Endothelial cell (in vitro differentiated cells): ENCODE measurements around the gene TSPAN31. TPM values are rescaled to one million over a fixed set of nuclear protein-coding genes. Genes with fewer than 3 reads are reported as not detected.
"Not testable (repeated sequence)": the region's sequence is repeated elsewhere in the genome, so short reads cannot be mapped to it uniquely, and the experiment has no call there.

Experiments
- DNase-seq: peaks from one replicate; pipeline ENCODE4 v3.0.0; 2021; ENCODE audit warnings: low spot score
- H3K27ac Mint-ChIP-seq: one replicate; pipeline ENCODE4 v1.8.0; 2021; ENCODE audit warnings: mixed read lengths, inconsistent platforms; ENCODE audit not compliant: unreplicated experiment
- H3K27me3 Mint-ChIP-seq: one replicate; pipeline ENCODE4 v1.8.0; 2021; ENCODE audit warnings: mild to moderate bottlenecking, moderate library complexity, mixed read lengths, inconsistent platforms; ENCODE audit not compliant: unreplicated experiment
- H3K36me3 Mint-ChIP-seq: one replicate; pipeline ENCODE4 v1.8.0; 2021; ENCODE audit warnings: mild to moderate bottlenecking, low read depth, mixed read lengths, inconsistent platforms; ENCODE audit not compliant: unreplicated experiment
- H3K4me1 Mint-ChIP-seq: one replicate; pipeline ENCODE4 v1.8.0; 2021; ENCODE audit warnings: mild to moderate bottlenecking, mixed read lengths, inconsistent platforms; ENCODE audit not compliant: unreplicated experiment
- H3K4me3 Mint-ChIP-seq: one replicate; pipeline ENCODE4 v1.8.0; 2021; ENCODE audit warnings: mild to moderate bottlenecking, mixed read lengths, inconsistent platforms; ENCODE audit not compliant: unreplicated experiment
- H3K9me3 Mint-ChIP-seq: one replicate; pipeline ENCODE4 v1.8.0; 2021; ENCODE audit warnings: mixed read lengths, inconsistent platforms; ENCODE audit not compliant: unreplicated experiment
- total RNA-seq: library from RNA; stranded (reverse); fragmentation: NEBNext Ultra II Directional; extraction: Animal tissue kit (Norgen Biotek cat#: 25700); gene quantifications from one replicate; pipeline ENCODE4 v1.2.1, GENCODE V29; 2021; ENCODE audit not compliant: unreplicated experiment
- TF ChIP-seq, protein P1 (sequence below): fragments of 200-600 bp; sonication (generic); IDR thresholded peaks from one replicate; pipeline ENCODE4 v1.5.0; 2021; ENCODE audit warnings: antibody characterized with exemption; ENCODE audit not compliant: unreplicated experiment

The TSPAN31 gene
- total RNA-seq, 1 donor from 2014 or later, result 21.8 TPM

DNA sequence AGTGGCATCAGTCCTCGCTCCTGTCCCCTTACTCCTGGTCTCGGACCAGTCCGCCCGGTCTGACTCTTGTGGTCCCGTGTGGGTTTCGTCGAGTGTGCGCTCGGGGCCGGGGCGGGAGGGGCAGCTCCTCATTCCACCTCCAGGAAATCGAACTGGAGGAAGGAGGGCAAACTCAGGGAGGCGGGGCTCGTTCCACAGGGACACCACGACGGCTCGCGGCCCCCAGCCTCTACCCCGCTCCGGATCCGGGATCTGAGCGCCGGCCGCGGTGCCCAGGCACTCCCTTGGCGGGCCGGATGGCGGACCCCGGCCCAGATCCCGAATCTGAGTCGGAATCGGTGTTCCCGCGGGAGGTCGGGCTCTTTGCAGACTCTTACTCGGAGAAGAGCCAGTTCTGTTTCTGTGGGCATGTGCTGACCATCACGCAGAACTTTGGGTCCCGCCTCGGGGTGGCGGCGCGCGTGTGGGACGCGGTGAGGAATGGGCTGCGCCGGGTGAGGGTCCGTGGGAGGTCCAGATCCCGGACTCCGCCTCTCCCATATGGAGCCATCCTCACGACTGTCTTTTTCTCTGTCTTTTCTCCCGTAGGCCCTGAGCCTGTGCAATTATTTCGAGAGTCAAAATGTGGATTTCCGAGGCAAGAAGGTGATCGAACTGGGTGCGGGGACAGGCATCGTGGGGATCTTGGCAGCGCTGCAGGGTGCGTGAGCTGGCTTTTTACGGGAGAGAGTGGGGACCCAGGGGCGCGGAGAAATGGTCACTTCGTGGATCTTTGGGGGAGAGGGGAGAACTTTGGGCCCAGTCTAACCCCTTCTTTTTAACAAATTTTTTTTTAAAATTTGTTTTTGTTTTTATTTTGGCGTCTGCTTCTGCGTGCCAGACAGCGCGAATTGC is 27.8 kb downstream of the TSPAN31 start, which contains the start of gene EEF1AKMT3:
Gene EEF1AKMT3 (plus strand): TSS at position 186 of the 894 bp plus-strand sequence. CDS start 111 bp downstream, at position 297.
- H3K36me3 Mint-ChIP-seq, result peaks cover 14% of the 10 kb centered on the region
- TF ChIP-seq, protein P1, sequence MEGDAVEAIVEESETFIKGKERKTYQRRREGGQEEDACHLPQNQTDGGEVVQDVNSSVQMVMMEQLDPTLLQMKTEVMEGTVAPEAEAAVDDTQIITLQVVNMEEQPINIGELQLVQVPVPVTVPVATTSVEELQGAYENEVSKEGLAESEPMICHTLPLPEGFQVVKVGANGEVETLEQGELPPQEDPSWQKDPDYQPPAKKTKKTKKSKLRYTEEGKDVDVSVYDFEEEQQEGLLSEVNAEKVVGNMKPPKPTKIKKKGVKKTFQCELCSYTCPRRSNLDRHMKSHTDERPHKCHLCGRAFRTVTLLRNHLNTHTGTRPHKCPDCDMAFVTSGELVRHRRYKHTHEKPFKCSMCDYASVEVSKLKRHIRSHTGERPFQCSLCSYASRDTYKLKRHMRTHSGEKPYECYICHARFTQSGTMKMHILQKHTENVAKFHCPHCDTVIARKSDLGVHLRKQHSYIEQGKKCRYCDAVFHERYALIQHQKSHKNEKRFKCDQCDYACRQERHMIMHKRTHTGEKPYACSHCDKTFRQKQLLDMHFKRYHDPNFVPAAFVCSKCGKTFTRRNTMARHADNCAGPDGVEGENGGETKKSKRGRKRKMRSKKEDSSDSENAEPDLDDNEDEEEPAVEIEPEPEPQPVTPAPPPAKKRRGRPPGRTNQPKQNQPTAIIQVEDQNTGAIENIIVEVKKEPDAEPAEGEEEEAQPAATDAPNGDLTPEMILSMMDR, result no peak
- H3K4me1 Mint-ChIP-seq, result peaks cover 14% of the 10 kb centered on the region
- H3K9me3 Mint-ChIP-seq, result no peaks in the 10 kb centered on the region
- H3K27ac Mint-ChIP-seq, result peak within 1 kb of the TSS; percentile 91
- H3K27me3 Mint-ChIP-seq, result peaks cover 9% of the 10 kb centered on the region
- peak within 1 kb of the TSS; percentile 98 for H3K4me3 Mint-ChIP-seq
- DNase-seq, result peak; percentile 63

DNA sequence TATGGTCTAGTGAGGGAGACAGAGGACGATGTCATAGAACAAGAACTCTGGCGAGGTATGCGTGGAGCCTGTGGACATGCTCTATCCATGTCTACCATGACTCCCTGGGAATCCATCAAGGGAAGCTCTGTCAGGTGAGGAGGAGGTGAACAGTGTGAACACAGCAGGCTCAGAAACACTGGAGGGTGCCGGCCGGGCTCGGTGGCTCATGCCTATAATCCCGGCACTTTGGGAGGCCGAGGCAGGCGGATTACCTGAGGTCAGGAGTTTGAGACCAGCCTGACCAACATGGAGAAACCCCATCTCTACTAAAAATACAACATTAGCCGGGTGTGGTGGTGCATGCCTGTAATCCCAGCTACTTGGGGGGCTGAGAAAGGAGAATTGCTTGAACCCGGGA is 29.8 kb downstream of the TSPAN31 start:
- peaks cover 14% of the 10 kb centered on the region for H3K36me3 Mint-ChIP-seq
- H3K4me3 Mint-ChIP-seq, H3K27ac Mint-ChIP-seq, DNase-seq, H3K27me3 Mint-ChIP-seq, H3K9me3 Mint-ChIP-seq: not testable (repeated sequence)
- H3K4me1 Mint-ChIP-seq, result peaks cover 13% of the 10 kb centered on the region

DNA sequence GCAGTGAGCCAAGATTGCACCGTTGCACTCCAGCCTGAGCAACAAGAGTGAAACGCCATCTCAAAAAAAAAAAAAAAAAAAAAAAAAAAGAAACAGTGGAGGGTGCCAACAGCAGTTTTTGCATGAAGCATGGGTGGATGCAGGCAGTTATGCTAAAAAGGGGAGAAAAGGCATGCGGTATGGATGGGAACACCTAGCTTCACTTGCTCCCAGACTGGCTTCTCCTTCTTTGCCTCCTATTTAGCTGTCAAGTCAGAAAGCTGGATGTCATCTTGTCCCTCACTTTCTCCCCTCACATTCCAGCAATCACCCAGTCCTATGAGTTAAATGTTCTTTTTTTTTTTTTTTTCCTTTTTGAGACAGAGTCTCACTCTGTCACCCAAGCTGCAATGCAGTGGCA is 30.2 kb downstream of the TSPAN31 start:
- DNase-seq, result no peak
- no peak overlapping the region for H3K4me3 Mint-ChIP-seq
- H3K9me3 Mint-ChIP-seq, result no peaks in the 10 kb centered on the region
- H3K36me3 Mint-ChIP-seq, result peaks cover 10% of the 10 kb centered on the region
- peaks cover 7% of the 10 kb centered on the region for H3K27me3 Mint-ChIP-seq
- no peak overlapping the region for H3K27ac Mint-ChIP-seq
- H3K4me1 Mint-ChIP-seq, result peaks cover 9% of the 10 kb centered on the region
- TF ChIP-seq, protein P1, result no peak

DNA sequence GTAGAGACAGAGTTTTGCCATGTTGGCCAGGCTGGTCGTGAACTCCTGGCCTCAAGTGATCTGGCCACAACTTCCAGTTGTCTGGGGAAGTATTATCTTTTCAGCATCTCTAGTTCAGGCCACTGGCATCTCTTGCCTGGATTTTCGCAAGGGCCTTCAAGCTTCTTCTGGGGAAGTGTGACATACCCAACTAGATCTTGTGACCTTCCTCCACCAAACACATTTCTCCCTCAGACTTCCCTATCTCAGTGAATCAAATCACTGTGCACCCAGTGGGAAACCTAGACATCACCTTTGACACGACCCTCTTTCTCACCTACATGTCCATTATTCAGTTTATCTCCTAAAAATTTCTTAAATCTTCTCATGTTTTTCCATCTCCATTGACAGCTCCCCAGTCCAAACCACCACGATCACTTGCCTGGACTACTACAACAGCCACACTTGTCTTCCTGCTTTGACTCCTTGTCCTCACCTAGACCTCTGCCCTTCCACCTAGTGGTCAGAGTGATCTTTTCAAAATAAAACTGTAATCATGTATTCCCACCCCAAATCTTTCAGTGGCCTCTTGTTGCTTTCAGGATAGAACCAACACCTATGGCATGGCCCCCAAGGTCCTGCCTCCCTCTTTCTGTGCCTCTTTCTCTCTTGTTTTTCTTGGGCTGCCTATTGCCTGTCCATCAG is 30.9 kb downstream of the TSPAN31 start:
- Mint-ChIP-seq H3K27ac (no peak overlapping the region), H3K9me3 (no peaks in the 10 kb centered on the region), H3K36me3 (peaks cover 9% of the 10 kb centered on the region), H3K4me1 (peaks cover 9% of the 10 kb centered on the region), H3K27me3 (peaks cover 3% of the 10 kb centered on the region), H3K4me3 (no peak overlapping the region)
- DNase-seq, result no peak
- TF ChIP-seq, protein P1, result no peak

DNA sequence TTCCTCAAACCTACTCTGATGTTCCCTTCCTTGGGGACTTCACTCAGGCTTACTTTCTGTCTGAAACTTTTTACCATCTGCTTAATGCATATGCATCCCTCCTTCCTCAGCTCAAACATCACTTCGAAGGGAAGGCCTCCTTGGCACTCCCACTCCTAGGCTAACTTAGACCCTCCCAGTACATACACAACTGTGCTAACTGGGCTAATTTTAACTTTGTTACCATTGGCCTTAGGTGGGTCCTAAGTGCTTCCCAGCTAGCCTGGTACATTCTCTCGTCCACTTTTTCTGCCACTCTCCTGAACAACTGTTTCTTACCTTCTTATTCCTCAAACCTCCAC is 31.4 kb downstream of the TSPAN31 start:
- no peak for DNase-seq
- Mint-ChIP-seq H3K27me3 (peaks cover 3% of the 10 kb centered on the region), H3K9me3 (no peaks in the 10 kb centered on the region), H3K27ac (no peak overlapping the region), H3K4me3 (no peak overlapping the region), H3K4me1 (peaks cover 9% of the 10 kb centered on the region), H3K36me3 (peaks cover 9% of the 10 kb centered on the region)
- TF ChIP-seq, protein P1, result no peak
